NCI-H748 (cell line): ENCODE results near the gene TH.
A peak's percentile ranks its signal among the peaks of the same experiment; 100 is the strongest.

Experiments used
- DNase-seq: peaks from one replicate; lab custom pipeline; 2025; ENCODE audit not compliant: unreplicated experiment; lab: John Stamatoyannopoulos, UW

Gene TH

DNA sequence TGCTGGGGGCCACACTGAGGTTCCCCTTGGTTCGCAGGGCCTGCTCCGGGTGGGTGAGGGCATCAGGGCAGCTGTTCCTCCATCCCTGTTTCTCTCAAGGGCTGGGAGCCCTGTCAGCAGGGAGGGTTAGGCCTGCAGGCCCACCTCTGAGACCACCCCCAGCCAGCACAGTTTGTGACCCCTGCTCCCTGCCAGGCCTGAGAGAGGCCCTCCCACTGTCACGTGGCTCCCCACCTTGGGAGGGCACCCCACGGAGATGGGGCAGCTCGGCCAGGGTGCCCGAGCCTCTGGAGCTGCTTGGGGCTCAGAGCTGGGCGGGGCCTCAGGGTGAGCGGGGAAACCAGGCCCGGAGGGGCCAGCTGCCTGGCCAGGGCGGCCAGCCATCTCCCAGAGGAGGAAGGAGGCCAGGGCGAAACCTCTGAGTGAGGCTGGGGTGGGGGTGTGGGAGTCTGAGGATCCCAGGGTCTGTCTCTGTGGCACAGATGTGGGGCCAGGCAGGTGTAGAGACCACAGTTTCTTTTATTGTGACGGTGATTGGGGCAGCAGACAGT lies 8.1 kb downstream of the TH start:
- DNase-seq, result no peak

DNA sequence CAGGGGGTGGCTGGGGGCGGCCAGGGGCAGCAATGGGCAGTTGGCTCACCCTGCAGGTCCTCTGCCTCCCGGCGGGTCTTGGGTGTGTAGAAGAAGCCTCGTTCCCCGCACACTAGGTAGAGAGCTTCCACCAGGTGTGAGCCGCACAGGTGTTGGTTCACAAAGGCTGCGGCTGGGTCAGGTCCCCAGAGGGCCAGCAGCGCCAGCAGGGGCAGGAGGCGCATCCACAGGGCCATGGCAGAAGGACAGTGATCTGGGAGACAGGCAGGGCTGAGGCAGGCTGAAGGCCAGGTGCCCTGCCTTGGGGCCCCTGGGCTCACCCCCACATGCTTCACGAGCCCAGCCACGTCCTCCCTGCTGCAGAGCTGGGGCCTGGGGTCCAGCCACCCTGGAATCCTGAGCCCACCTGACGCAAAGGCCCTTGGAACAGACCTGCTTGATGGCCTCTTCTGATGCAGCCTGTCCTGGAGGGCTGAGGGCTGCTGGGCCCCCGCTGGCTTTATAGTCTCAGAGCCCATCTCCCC lies 10.8 kb downstream of the TH start, which contains the start of gene INS:
Gene INS, minus strand, starts transcription at position 474 of the 524 bp plus-strand sequence. Its CDS starts 238 bp downstream, at position 236.
- peak; percentile 28 for DNase-seq

- no peak for DNase-seq
Observed at GRCh38 chr11:2159536-2160413, 11.8 kb downstream of the TH start.

GRCh38 chr11:2158966-2159365 lies 12.6 kb downstream of the TH start:
- no peak for DNase-seq

GRCh38 chr11:2158296-2158737 lies 13.3 kb downstream of the TH start:
- no peak for DNase-seq

GRCh38 chr11:2157294-2158040 lies 14.1 kb downstream of the TH start:
- no peak for DNase-seq

GRCh38 chr11:2156416-2157182 lies 15.0 kb downstream of the TH start:
- peak; percentile 73 for DNase-seq

GRCh38 chr11:2155511-2155910 lies 16.1 kb downstream of the TH start:
- no peak for DNase-seq

- DNase-seq, result no peak
Observed at GRCh38 chr11:2154889-2155288, 16.7 kb downstream of the TH start.

DNA sequence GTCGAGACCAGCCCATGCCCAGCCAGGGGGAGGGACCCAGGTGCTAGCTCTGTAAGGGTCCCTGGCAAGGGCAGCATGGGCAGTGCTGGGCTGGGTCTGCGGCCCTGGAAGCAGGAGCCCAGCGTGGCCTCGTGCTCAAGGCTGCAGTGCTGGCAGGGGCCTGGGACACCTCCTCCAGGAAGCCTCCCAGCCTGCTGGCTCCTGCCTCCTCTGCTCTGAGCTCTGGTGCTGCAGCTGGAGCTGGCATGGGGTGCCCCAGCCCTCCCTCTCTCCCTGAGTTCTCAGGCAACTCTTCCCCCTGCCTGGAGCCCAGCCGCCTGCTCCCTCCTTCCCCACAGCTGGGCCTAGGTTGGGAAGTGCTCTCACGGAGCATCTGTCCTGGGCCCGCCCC lies 17.4 kb downstream of the TH start:
- no peak for DNase-seq

GRCh38 chr11:2153581-2154194 lies 17.9 kb downstream of the TH start:
- DNase-seq, result no peak

DNA sequence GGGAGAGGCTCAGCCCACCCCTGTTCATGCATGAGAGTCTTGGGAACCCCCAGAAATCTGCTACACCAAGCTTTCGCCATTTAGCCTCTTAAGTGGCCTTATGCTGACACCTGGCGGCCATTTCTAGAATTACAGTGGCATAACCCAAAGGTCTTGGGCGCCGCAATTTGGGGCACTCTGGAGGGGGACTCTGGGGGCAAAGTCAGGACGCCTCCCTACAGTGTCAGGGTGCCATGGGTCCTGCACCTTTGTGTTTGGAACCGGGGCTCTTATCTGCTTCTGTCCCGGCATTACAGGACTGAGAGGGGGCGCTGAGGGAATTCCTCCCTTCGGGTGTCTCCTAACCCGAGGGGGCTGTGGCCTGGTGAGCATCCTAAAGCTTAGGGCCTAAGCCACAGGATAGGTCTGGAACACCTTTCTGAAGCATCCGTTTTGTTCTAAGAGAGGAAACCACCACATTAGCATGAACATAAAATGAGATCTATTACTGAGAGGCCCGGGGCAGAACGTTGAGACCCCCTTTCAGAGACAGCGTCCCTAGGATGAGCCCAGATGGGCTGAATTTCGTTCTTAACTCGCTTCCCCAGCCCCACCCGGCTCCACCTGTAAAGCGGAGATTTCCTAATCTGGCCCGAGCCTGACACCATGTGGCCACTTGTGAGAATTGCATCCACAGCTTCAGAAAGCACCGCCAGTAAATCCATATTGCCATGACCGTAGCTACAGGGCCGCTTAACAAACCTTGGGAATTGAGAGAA lies 19.9 kb downstream of the TH start:
- DNase-seq, result peak; percentile 82

DNA sequence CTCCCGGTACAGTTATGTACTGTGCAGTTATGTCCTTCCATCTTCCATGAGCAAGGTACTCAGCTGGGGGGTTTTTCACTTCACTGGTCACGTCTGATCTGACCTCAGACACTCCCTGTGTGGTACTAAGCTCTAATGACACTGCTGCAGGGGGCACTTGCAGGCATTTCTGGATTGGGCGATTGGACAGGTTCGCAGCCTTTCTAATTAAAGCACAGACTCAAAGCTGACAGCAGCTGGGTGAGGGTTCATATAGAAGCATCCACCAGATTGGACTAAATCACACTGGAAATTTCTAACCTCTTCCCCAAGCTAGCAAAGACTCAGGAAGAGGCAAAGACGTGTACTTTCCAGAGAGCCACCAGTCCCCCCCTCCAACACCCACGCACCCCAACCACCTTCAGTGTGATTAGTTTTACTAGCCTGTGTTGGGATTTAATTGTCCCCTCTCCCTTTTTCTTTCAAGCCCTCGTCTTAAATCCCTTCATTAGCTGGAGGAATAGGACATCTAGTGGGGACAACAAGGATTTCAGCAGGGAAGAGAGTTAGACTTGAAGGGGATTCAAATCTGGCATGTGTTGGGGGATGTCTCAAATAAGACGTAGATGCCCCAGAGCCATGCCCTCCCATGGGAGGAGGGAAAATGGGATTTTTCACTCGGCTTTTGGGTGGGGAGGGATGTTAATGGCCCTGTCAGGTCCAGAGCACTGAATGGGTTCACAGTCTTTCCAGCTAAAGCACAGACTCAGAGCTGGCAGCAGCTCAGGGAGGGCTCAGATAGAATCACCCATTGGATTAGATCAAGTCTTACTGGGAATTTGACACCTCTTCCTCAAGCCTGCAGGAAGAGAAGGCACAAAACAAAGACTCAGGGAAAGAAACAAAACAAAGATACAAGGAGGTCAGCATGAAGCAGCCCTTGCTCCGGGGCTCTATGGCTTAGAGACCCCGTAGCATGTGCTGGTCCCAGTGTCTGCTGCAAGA lies 21.5 kb downstream of the TH start:
- peak; percentile 60 for DNase-seq

DNA sequence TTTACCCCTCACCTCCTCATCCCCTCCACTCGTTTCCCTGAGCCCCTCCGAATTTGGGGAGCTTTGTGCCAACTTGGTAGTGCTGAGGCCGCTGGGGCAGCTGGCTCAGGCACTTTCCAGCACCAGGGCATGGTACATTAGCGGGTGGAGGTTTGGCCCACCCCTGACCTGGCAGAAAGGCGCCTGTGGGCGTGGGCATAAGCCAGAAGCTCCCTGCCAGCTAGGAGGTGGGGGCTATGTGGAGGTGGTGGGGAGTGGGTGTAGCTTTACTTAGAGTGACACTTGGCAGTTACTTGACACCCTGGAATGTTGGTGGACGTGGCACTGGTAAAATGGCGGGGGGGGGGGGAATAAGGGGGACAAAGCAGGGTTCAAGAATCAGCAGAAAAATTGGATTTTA lies 22.2 kb downstream of the TH start:
- no peak for DNase-seq

DNA sequence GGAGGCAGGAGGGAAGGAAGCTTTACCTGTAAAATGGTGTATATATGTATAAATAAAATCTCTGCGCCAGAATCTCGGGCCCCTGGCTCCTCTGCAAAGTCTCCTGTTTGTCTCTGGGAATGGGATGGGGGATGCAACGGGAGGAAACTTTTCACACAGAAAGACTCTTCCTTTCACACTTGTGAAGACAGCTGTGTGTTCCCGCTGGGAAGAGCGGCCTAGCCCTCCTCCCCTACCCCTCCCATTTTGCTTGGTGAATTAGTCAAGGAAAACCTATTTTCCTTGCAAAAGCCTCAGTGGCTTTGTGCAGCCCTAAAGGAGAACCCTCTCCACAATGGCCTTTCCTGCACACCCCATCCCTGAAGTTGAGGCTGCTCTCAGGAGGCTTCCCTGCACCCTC lies 23.0 kb downstream of the TH start:
- no peak for DNase-seq

- no peak for DNase-seq
Observed at GRCh38 chr11:2147391-2147790, 24.2 kb downstream of the TH start.

DNA sequence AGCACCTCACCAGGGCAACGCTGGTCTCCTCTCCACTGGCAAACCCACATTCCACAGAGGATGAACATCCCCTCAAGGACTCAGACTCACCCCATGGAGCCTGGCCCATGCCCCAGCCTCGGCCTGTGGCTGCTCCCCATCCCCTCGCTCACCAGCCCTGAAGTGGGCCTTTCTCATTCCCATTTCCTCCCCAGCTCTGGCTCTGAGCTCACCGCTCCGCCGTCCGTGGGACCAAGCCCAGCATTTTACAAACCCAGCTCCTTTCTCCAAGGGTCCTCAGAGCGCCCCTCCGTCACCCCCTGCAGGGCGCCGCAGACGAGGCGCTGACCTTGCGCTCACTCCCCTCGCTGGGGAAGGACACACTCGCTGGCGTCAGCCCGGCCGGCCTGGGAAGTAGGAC lies 25.6 kb downstream of the TH start:
- no peak for DNase-seq

DNA sequence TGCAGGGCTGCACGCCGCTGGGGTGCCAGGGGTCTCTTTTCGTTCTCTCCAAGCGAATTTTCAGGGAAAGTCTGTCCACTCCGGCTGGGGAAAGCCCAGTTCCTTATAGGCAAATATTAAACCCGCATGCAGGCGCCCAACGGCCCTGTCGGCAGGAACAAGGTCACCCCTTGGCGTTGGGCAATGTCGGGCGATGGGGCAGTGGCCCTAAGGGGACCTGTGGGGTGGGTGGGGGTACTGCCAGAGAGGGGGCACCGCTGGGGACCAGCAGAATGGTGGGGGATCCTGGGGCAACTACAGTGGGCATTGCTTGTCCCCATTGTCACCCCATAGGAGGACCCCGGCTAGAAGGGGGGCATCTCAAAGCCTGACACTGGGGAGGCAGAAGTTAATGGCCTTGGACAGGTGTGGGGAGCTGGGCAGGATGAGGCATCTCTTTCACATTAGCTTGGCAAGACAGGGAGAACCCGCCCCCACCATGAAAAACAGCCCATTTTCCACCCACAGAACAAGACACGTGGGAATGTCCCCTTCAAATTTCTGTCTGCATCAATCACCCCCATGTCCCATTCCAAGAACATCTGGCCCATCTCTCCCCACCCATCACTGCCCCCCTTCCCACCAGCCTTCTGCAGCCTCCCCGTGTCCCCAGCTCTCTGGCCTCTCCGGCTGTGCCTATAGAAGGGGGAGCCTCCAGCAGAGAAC lies 26.9 kb downstream of the TH start:
- DNase-seq, result no peak
